Measurements from ENCODE around the gene ALOX12B.
"Not testable (repeated sequence)": the region's sequence is repeated elsewhere in the genome, so short reads cannot be mapped to it uniquely, and the experiment has no call there.

ALOX12B gene

GRCh38 chr17:8082292-8082691 lies 5.2 kb downstream of the ALOX12B start:
- DNase-seq (ENCODE audit: low spot score), result no peak

DNA sequence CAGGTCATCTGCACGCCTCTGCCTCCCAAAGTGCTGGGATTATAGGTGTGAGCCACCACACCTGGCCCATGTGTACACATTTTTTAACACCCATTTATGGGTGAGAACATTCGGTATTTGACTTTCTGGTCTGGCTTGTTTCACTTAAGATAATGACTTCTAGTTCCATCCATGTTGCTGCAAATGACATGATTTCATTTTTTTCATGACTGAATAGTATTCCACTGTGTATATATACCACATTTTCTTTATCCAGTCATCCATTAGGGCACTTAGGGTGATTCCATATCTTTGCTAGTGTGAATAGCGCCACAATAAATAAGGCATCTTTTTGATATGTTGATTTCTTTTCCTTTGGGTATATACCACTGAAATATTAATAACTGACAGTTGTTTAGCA lies 5.6 kb downstream of the ALOX12B start:
- no peak for DNase-seq (ENCODE audit: low spot score)

DNA sequence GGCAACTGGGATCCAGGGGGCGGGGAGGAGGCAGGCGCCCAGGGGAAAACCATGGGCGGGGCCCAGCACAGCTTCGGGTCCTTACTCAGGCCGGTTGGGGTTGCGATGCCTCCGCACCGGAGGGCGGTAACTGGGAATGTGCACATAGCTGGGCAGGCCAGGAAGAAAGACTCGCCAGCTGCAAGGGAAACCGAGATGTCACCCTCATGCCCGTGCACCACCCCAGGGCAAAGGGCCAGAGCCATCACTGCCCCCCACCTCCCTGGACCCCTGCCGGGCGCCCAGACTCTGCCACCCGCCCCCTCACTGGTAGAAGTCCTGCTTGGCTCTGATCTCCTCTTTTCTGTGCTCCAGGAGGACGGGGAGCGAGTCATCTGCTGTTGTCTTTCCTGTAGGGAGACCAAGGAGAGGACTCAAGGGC lies 6.7 kb downstream of the ALOX12B start:
- DNase-seq (ENCODE audit: low spot score), result no peak

GRCh38 chr17:8080208-8080798 lies 7.2 kb downstream of the ALOX12B start:
- DNase-seq (ENCODE audit: low spot score), result no peak

DNA sequence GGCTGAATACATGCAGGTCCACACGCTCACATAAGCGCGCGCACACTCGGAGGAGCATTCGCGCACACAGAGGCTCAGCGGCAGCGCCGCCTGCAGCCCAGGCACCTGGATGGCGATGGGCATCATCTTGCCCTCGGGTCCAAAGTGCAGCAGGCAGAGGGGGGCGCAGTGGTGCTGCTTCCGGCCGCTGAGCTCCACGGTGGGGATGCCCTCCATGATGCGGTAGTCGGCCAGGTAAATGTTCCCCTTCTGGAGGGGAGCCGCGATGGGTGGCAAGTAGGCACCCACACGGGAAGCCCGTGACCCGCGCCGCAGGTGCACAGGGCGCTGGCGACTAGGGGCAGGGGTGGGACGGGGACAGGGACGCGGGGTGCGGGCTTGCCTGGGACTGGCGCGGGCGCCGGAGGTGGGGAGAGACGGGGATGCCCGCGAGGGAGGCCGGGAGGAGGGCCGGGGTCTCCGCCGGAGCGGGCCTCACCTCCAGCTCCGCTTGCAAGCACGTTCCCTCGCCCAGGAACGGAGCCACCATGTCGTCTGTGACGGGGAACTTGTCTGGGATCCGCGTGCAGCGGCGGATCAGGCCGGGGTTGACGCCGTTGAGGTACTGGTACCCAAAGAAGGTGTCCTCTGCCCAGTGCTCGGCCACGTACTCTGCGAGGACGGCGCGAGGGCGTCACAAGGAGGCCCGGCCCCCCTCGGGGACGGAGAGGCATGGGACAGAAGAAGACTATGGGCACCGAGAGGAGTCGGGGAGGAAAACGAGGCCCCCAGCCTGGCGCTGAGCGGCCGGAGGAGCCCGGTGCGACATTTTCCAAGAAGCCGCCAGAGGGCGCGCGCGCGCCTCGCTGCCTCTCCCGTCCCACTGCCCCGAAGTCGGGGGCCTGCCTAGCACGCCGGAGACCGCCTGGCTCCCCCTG lies 8.0 kb downstream of the ALOX12B start:
- peak; percentile 50 for DNase-seq (ENCODE audit: low spot score)

- not testable (repeated sequence) for DNase-seq (ENCODE audit: low spot score)
Observed at GRCh38 chr17:8077939-8078338, 9.6 kb downstream of the ALOX12B start.

DNA sequence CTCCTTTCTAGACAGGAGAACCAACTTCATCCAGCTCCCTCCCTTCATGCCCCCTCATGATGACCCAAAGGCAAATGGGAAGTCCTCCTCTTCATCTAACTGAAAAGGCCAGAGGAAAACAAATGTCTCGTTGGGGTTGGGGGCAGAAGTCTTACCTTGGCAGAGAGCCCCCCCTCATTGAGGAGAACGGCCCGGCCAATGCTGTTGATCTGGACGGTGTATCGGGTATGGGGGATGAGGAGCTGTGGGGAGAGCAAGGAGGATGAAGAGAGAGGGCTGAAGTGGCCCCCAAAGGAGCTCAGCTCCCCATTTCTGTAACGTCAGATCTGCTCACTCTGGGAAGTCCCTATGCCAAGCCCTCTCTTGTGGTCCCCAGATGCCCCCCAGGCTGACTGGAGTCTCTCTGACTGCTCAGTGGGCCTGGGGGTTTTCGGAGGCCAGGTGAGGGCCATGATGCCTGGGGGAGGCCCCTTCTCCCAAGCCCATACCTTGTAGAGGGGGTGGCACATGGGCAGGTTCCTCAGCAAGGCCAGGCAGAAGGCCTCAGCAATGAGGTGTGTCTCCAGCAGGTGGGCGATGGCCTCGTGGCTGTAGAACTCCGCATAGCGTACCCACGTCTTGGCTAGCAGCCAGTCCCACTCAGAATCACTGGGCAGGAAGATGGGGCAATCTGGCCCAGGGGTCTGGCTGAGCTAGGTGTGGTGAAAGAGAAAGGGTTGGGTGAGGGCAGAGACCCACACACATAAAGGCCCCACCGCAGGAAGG lies 10.8 kb downstream of the ALOX12B start:
- DNase-seq (ENCODE audit: low spot score), result no peak

DNA sequence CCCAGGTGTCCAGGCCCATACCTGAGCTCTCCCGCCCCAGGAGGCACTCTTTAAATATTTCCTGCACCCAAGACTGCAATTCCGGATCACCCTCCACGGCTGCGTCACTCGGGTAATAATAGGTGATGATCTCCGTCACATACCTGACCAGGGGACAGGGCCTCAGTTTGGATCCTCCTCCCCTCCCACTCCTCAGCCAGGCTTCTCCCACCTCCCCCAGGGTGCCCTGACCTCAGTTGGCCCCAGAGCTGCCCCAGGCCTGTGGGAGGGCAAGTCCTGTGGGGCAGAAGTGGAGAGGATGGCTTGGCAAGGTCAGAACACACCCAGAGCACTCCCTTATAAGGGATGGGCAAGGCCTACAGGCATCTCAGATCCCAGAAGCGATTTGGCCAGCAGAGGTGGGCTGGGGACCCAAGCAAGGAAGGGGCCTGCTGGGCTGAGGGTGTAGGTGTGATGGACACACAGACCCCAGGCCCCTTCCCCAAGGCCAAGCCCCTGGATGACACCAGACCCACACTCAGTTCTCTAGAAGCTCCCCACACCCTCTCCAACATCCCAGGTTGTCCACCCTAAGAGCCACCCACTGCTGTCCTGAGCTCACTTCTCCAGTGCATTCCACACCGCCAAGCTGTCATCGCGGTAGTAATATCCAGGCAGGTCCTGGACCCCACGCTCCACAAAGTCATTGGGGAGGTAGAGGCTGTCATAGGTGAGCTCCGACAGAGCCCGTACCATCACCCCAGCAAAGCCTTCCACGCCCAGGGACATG lies 11.8 kb downstream of the ALOX12B start:
- no peak for DNase-seq (ENCODE audit: low spot score)

- no peak for DNase-seq (ENCODE audit: low spot score)
Observed at GRCh38 chr17:8075081-8075480, 12.4 kb downstream of the ALOX12B start.

- DNase-seq (ENCODE audit: low spot score), result no peak
Observed at GRCh38 chr17:8074554-8074953, 13.0 kb downstream of the ALOX12B start.

DNA sequence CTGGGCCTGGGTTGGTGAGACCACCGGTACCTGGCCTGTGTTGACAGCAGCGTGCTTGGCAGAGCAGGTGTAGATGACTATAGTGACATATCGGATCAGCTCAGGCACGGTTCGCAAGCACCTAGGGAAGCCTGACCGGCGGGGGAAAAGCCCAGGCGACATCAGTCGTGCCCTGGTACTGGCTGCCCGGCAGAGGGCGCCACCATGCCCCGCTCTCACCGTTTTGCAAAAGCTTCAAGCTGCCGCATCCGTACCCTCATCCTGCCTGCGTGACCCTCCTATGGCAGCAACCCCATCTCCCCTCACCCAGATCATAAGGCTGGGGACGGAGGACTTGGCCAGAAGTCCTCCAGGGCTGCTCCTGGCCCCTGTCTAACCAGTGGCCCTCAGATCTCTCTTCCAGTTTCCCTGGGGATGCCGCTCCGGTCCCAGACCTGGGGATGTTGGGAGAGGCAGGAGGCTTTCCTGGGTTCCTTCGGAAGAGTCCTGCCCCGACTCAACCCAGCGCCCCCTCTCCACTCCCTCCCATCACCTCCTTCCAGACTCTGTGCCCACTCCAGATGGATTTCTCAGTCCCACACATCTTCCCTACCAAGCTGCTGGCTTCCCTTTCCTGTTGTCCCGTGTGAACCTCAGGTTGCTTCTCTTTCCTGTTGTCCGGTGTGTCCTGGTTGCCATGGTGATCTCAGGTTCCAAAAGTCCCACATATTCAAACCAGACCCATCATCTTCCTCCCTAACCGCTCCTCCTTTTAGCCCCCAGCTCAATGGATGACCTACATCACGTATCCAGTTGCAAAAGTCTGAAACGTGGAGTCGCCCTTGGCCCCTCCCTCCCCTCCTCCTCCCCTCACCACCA lies 13.7 kb downstream of the ALOX12B start:
- DNase-seq (ENCODE audit: low spot score), result peak; percentile 69

GRCh38 chr17:8072729-8073461 lies 14.6 kb downstream of the ALOX12B start:
- no peak for DNase-seq (ENCODE audit: low spot score)

- no peak for DNase-seq (ENCODE audit: low spot score)
Observed at GRCh38 chr17:8072341-8072728, 15.2 kb downstream of the ALOX12B start.

- DNase-seq (ENCODE audit: low spot score), result no peak
Observed at GRCh38 chr17:8071496-8071895, 16.0 kb downstream of the ALOX12B start.

DNA sequence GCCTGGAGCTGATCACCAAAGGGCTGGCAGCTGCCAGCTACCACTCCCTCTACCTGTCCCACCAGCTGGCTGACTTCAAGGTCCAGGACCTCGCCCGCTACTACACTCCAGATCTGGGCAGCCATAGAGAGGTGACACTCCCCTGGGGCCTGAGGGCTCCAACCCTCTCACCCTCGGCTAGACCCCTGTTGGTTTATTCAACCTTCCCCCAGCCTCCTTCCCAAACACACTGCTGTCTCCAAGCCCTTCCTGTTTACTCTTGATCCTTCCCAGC lies 18.0 kb downstream of the ALOX12B start:
- no peak for DNase-seq (ENCODE audit: low spot score)

DNA sequence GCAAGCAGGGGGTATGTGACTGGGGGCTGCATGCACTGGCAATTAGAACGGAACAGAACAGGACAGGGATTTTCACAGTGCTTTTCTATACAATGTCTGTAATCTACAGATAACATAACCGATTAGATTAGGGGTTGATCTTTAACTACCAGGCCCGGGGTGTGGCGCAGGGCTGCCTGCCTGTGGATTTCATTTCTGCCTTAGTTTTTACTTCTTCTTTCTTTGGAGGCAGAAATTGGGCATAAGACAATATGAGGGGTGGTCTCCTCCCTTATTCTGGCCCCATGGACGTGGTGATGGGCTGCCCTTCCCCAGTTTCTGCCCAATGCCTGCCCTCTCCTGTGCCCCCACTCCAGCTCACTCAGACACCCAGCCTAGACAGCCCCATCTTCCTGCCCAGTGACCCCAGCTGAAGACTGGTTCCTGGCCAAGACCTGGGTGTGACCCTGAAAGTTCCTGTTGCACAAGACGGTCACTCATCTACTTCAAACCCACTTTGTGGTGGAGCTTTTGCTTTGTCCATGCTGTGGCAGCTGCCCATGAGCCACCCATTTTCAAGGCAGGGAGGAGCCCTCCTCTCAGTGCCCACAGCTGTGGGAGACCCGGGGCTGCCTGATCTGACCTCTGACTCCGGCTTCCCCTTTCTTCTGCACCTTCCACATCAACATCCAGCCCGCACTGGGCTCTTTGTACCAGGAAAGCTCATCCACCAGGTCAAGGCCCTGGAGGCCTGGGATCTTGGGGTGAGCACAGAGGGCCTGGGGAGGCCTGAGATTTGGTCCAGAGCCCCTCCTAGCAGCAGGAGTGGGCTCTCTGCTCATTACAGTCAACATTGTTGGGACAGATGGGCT lies 18.6 kb downstream of the ALOX12B start:
- DNase-seq (ENCODE audit: low spot score), result no peak

GRCh38 chr17:8067806-8068205 lies 19.7 kb downstream of the ALOX12B start:
- DNase-seq (ENCODE audit: low spot score), result no peak

- DNase-seq (ENCODE audit: low spot score), result no peak
Observed at GRCh38 chr17:8066841-8067775, 20.4 kb downstream of the ALOX12B start.
